Measurements from ENCODE around the gene SPINK5.

The SPINK5 gene

GRCh38 chr5:148104226-148104625 lies 40.4 kb downstream of the SPINK5 start:
- Histone ChIP-seq H3K4me2 (ENCODE audit: low read length) (no peak overlapping the region), H3K9ac (ENCODE audit: low read depth, low read length) (no peak overlapping the region), H3K27me3 (ENCODE audit: control insufficient read depth, insufficient read depth, low read length) (peaks cover 12% of the 10 kb centered on the region), H3K4me1 (ENCODE audit: control insufficient read depth, insufficient read depth, low read length) (no peaks in the 10 kb centered on the region), H3K9me3 (replicated peaks; ENCODE audit: low read length) (no peaks in the 10 kb centered on the region), H3K4me3 (ENCODE audit: low read length) (no peak overlapping the region), H3K36me3 (ENCODE audit: insufficient read depth, low read length) (no peaks in the 10 kb centered on the region)

DNA sequence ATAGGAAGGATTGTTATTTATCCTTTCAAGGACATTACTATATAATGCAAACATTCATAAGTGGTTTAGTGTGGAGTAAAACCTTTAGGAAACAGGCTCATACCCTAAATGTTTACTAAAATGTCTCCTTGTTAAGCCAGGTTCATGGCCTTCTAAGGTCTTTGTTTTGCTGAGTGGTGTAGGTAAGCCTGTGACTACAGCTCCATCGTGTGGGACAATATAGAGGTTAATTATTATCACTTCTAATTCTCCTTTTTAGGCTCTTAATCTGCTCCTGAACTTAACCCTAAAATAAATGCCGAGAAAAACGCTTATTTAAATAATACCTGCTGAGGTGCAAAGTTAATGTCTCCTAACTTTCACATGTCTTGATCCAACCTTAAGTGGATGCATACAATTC lies 43.8 kb downstream of the SPINK5 start:
- Histone ChIP-seq H3K4me1 (ENCODE audit: control insufficient read depth, insufficient read depth, low read length) (no peaks in the 10 kb centered on the region), H3K4me2 (ENCODE audit: low read length) (no peak overlapping the region), H3K36me3 (ENCODE audit: insufficient read depth, low read length) (no peaks in the 10 kb centered on the region), H3K4me3 (ENCODE audit: low read length) (no peak overlapping the region), H3K9me3 (replicated peaks; ENCODE audit: low read length) (no peaks in the 10 kb centered on the region), H3K9ac (ENCODE audit: low read depth, low read length) (no peak overlapping the region), H3K27me3 (ENCODE audit: control insufficient read depth, insufficient read depth, low read length) (peaks cover 5% of the 10 kb centered on the region)

GRCh38 chr5:148113243-148113642 lies 49.5 kb downstream of the SPINK5 start:
- Histone ChIP-seq H3K9me3 (replicated peaks; ENCODE audit: low read length) (no peaks in the 10 kb centered on the region), H3K27me3 (ENCODE audit: control insufficient read depth, insufficient read depth, low read length) (peaks cover 11% of the 10 kb centered on the region), H3K36me3 (ENCODE audit: insufficient read depth, low read length) (no peaks in the 10 kb centered on the region), H3K4me2 (ENCODE audit: low read length) (no peak overlapping the region), H3K4me3 (ENCODE audit: low read length) (no peak overlapping the region), H3K9ac (ENCODE audit: low read depth, low read length) (no peak overlapping the region), H3K4me1 (ENCODE audit: control insufficient read depth, insufficient read depth, low read length) (no peaks in the 10 kb centered on the region)

GRCh38 chr5:148120317-148120716 lies 56.5 kb downstream of the SPINK5 start:
- H3K4me1 ChIP-seq (ENCODE audit: control insufficient read depth, insufficient read depth, low read length): no peaks in the 10 kb centered on the region
- no peak overlapping the region for H3K4me3 ChIP-seq (ENCODE audit: low read length)
- no peaks in the 10 kb centered on the region for H3K9me3 ChIP-seq (replicated peaks; ENCODE audit: low read length)
- no peaks in the 10 kb centered on the region for H3K36me3 ChIP-seq (ENCODE audit: insufficient read depth, low read length)
- no peak overlapping the region for H3K4me2 ChIP-seq (ENCODE audit: low read length)
- peaks cover 8% of the 10 kb centered on the region for H3K27me3 ChIP-seq (ENCODE audit: control insufficient read depth, insufficient read depth, low read length)
- H3K9ac ChIP-seq (ENCODE audit: low read depth, low read length): no peak overlapping the region

DNA sequence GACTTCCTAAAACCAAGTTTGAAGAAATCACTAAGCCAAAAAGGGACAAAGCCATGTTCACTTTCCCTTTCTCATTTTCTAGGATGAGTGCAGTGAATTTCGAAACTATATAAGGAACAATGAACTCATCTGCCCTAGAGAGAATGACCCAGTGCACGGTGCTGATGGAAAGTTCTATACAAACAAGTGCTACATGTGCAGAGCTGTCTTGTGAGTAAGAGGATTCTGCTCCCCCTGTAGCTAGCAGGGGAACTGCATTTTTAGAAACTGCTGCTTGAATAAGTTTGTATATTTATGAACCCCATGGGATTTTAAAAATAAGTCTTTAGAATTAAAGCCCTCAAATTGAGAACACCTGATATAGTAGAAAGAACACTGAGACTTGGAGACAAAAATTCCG lies 61.9 kb downstream of the SPINK5 start:
- no peak overlapping the region for H3K4me3 ChIP-seq (ENCODE audit: low read length)
- H3K4me1 ChIP-seq (ENCODE audit: control insufficient read depth, insufficient read depth, low read length): no peaks in the 10 kb centered on the region
- no peaks in the 10 kb centered on the region for H3K27me3 ChIP-seq (ENCODE audit: control insufficient read depth, insufficient read depth, low read length)
- H3K36me3 ChIP-seq (ENCODE audit: insufficient read depth, low read length): no peaks in the 10 kb centered on the region
- H3K9ac ChIP-seq (ENCODE audit: low read depth, low read length): no peak overlapping the region
- no peaks in the 10 kb centered on the region for H3K9me3 ChIP-seq (replicated peaks; ENCODE audit: low read length)
- H3K4me2 ChIP-seq (ENCODE audit: low read length): no peak overlapping the region

GRCh38 chr5:148135091-148136048 lies 71.6 kb downstream of the SPINK5 start:
- no peaks in the 10 kb centered on the region for H3K36me3 ChIP-seq (ENCODE audit: insufficient read depth, low read length)

DNA sequence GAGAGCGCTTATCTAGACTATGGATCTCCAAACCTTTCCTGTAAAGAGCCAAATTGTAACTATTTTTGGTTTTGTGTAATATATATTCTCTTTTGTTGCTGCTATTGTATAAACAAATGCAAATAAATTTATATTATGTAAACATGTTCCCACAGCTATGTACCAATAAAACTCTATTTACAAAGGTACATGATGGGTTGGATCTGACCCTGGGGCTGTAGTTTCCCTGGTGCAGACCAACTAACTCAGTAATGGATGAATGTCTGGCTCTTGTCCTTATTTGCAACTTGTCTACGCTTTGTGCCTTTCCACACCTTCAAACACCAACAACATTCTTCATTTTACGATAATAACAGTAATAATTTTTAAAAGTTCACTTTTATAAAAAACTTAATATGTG lies 77.1 kb downstream of the SPINK5 start:
- Histone ChIP-seq H3K36me3 (ENCODE audit: insufficient read depth, low read length) (no peaks in the 10 kb centered on the region), H3K4me3 (ENCODE audit: low read length) (no peak overlapping the region), H3K4me2 (ENCODE audit: low read length) (no peak overlapping the region), H3K9me3 (replicated peaks; ENCODE audit: low read length) (no peaks in the 10 kb centered on the region), H3K27me3 (ENCODE audit: control insufficient read depth, insufficient read depth, low read length) (peaks cover 4% of the 10 kb centered on the region), H3K9ac (ENCODE audit: low read depth, low read length) (no peak overlapping the region), H3K4me1 (ENCODE audit: control insufficient read depth, insufficient read depth, low read length) (no peaks in the 10 kb centered on the region)

More at GRCh38 chr5:148135091-148136048, 71.6 kb downstream of the SPINK5 start:
- Histone ChIP-seq H3K4me2 (ENCODE audit: low read length) (no peak overlapping the region), H3K9me3 (replicated peaks; ENCODE audit: low read length) (no peaks in the 10 kb centered on the region), H3K27me3 (ENCODE audit: control insufficient read depth, insufficient read depth, low read length) (no peaks in the 10 kb centered on the region), H3K4me1 (ENCODE audit: control insufficient read depth, insufficient read depth, low read length) (no peaks in the 10 kb centered on the region), H3K4me3 (ENCODE audit: low read length) (no peak overlapping the region), H3K9ac (ENCODE audit: low read depth, low read length) (no peak overlapping the region)

DNA sequence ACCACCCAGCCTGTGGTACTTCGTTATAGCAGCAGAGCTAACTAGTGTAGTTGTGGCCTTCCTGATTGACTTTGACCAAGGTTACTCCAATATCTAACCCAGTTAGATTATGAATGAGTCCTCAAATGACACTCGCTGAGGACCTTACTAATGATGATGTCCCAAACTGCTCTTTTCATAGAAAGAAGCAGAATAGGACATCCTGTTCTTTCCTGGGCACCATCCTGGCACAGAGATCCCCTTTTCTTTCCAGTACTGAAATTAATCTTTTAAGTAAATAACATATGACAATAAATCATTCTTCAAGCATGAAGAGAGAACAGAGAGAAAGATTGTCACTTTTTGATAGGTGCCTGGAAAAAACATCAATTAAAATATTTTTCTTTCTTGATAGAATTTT lies 77.9 kb downstream of the SPINK5 start:
- Histone ChIP-seq H3K9ac (ENCODE audit: low read depth, low read length) (no peak overlapping the region), H3K9me3 (replicated peaks; ENCODE audit: low read length) (no peaks in the 10 kb centered on the region), H3K4me1 (ENCODE audit: control insufficient read depth, insufficient read depth, low read length) (no peaks in the 10 kb centered on the region), H3K36me3 (ENCODE audit: insufficient read depth, low read length) (no peaks in the 10 kb centered on the region), H3K27me3 (ENCODE audit: control insufficient read depth, insufficient read depth, low read length) (peaks cover 4% of the 10 kb centered on the region), H3K4me3 (ENCODE audit: low read length) (no peak overlapping the region), H3K4me2 (ENCODE audit: low read length) (no peak overlapping the region)

DNA sequence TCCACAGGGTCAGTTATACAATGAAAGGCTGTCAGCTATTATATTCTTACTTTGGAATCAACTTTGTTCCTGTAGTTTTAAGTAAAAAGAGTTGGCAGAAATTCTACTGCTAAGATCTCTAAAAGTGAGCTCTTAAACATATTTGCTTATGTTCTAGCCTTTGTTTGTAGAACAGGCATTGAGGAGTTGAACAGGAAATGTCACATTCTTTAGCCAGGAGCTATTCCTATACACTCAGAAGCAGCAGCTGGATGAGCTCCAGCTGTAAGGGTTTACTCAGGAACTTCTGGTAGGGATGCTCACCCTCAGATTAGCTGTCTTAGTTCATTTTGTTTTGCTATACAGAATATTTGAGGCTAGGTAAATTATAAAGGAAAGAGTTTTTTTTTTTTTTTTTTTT lies 82.1 kb downstream of the SPINK5 start:
- H3K4me2 ChIP-seq (ENCODE audit: low read length): no peak overlapping the region
- H3K9ac ChIP-seq (ENCODE audit: low read depth, low read length): no peak overlapping the region
- H3K27me3 ChIP-seq (ENCODE audit: control insufficient read depth, insufficient read depth, low read length): peaks cover 4% of the 10 kb centered on the region
- no peaks in the 10 kb centered on the region for H3K36me3 ChIP-seq (ENCODE audit: insufficient read depth, low read length)
- no peak overlapping the region for H3K4me3 ChIP-seq (ENCODE audit: low read length)
- no peaks in the 10 kb centered on the region for H3K4me1 ChIP-seq (ENCODE audit: control insufficient read depth, insufficient read depth, low read length)
- H3K9me3 ChIP-seq (replicated peaks; ENCODE audit: low read length): no peaks in the 10 kb centered on the region

- no peak overlapping the region for H3K9ac ChIP-seq (ENCODE audit: low read depth, low read length)
- no peak overlapping the region for H3K4me2 ChIP-seq (ENCODE audit: low read length)
- no peaks in the 10 kb centered on the region for H3K9me3 ChIP-seq (replicated peaks; ENCODE audit: low read length)
- H3K36me3 ChIP-seq (ENCODE audit: insufficient read depth, low read length): no peaks in the 10 kb centered on the region
- no peak overlapping the region for H3K4me3 ChIP-seq (ENCODE audit: low read length)
- peaks cover 1% of the 10 kb centered on the region for H3K27me3 ChIP-seq (ENCODE audit: control insufficient read depth, insufficient read depth, low read length)
- H3K4me1 ChIP-seq (ENCODE audit: control insufficient read depth, insufficient read depth, low read length): no peaks in the 10 kb centered on the region
Observed at GRCh38 chr5:148146487-148146886, 82.7 kb downstream of the SPINK5 start.

GRCh38 chr5:148147415-148147814 lies 83.6 kb downstream of the SPINK5 start:
- Histone ChIP-seq H3K9me3 (replicated peaks; ENCODE audit: low read length) (no peaks in the 10 kb centered on the region), H3K27me3 (ENCODE audit: control insufficient read depth, insufficient read depth, low read length) (no peaks in the 10 kb centered on the region), H3K9ac (ENCODE audit: low read depth, low read length) (no peak overlapping the region), H3K4me3 (ENCODE audit: low read length) (no peak overlapping the region), H3K4me1 (ENCODE audit: control insufficient read depth, insufficient read depth, low read length) (no peaks in the 10 kb centered on the region), H3K36me3 (ENCODE audit: insufficient read depth, low read length) (no peaks in the 10 kb centered on the region), H3K4me2 (ENCODE audit: low read length) (no peak overlapping the region)

DNA sequence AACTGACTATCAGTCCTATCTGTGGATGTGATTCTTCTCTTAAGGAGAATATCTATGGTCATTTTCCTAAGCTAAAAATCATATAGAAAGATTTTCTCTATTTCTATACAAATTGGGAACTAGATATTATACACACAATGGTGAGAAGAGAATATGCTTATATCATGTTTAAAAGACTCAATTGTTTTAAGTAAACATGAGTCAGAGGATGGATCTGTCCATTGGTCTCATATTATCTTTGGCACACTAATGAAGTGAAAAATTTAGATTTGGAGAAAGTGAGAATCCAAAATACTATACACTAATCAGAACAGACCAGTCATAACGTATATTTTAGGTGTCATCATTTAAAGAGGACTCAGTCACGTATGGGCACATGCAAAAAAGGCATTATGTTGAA lies 88.1 kb downstream of the SPINK5 start:
- H3K9me3 ChIP-seq (replicated peaks; ENCODE audit: low read length): no peaks in the 10 kb centered on the region
- no peaks in the 10 kb centered on the region for H3K27me3 ChIP-seq (ENCODE audit: control insufficient read depth, insufficient read depth, low read length)
- H3K36me3 ChIP-seq (ENCODE audit: insufficient read depth, low read length): no peaks in the 10 kb centered on the region
- H3K4me3 ChIP-seq (ENCODE audit: low read length): no peak overlapping the region
- no peak overlapping the region for H3K9ac ChIP-seq (ENCODE audit: low read depth, low read length)
- H3K4me1 ChIP-seq (ENCODE audit: control insufficient read depth, insufficient read depth, low read length): no peaks in the 10 kb centered on the region
- no peak overlapping the region for H3K4me2 ChIP-seq (ENCODE audit: low read length)

Measured in skeletal muscle satellite cell (primary cell).